GM12878 (cell line): ENCODE measurements around the gene COL4A2. TPM values are rescaled to one million over a fixed set of nuclear protein-coding genes. Genes with fewer than 3 reads are reported as not detected.

Experiments used
- ATAC-seq: fragments of 200-7000 bp; cut with Tn5 transposase; 3 replicates; pipeline ENCODE4 v1.9.1; 2020; ENCODE audit warnings: mild to moderate bottlenecking, moderate library complexity
- BruUV-seq: library from RNA; stranded (reverse); fragments of 400-500 nt; replicated peaks from 2 replicates; lab custom pipeline; 2021; lab: Mats Ljungman, UMichigan
- CTCF ChIA-PET: fragments of 300-600 bp; sonication (Branson Sonifier 250); formaldehyde crosslinking; extraction: SDS; loops from one replicate; lab custom pipeline; 2021; ENCODE audit warnings: inconsistent platforms; lab: Yijun Ruan, JAX
- POLR2A ChIA-PET: fragments of 350-600 bp; formaldehyde crosslinking; extraction: SDS; loops from one replicate; lab custom pipeline; 2021; ENCODE audit warnings: inconsistent platforms; lab: Charles Lee
- RAD21 ChIA-PET: fragments of 300-600 bp; sonication (Branson Sonifier 250); formaldehyde crosslinking; loops from one replicate; lab custom pipeline; 2023; ENCODE audit warnings: antibody characterized with exemption; ENCODE audit not compliant: unreplicated experiment; lab: Charles Lee
- SMC1A ChIA-PET: fragments of 300-600 bp; sonication (Branson Sonifier 250); formaldehyde crosslinking; loops from one replicate; lab custom pipeline; 2023; ENCODE audit not compliant: unreplicated experiment, uncharacterized antibody; lab: Charles Lee
- DNase-seq: peaks from one replicate; pipeline ENCODE4 v3.0.0-alpha.2; 2011; ENCODE audit warnings: low read depth, low spot score
- FAIRE-seq: peaks from 3 replicates; lab custom pipeline; 2011; peaks lifted over from hg19 to GRCh38; lab: Jason Lieb, UNC
- H2AFZ ChIP-seq: 2 replicates; pipeline ENCODE4 v1.6.0; 2011; ENCODE audit warnings: low read depth, low read length, control low read depth; ENCODE audit not compliant: control insufficient read depth
- H3K27ac ChIP-seq: 2 replicates; pipeline ENCODE4 v1.5.1; 2011; ENCODE audit warnings: control low read depth; ENCODE audit not compliant: control insufficient read depth, insufficient read depth
- H3K27me3 ChIP-seq, 2 experiments: replicated peaks in 1 of 2; 2 replicates each; pipeline versions ENCODE4 v1.6.0 to v1.6.1; 2011; ENCODE audit warnings: low read length in 1 of 2; ENCODE audit not compliant: control insufficient read depth in 2 of 2, insufficient read depth in 2 of 2
- H3K36me3 ChIP-seq, 2 experiments: 2 replicates each; pipeline ENCODE4 v1.5.1; 2011; ENCODE audit warnings: low read length in 1 of 2; ENCODE audit not compliant: control insufficient read depth in 2 of 2, insufficient read depth in 2 of 2
- H3K4me1 ChIP-seq: 2 replicates; pipeline ENCODE4 v1.6.1; 2011; ENCODE audit warnings: mild to moderate bottlenecking, low read length, moderate library complexity, mixed read lengths; ENCODE audit not compliant: control insufficient read depth, insufficient read depth
- H3K4me2 ChIP-seq: 2 replicates; pipeline ENCODE4 v1.6.0; 2011; ENCODE audit warnings: control low read depth; ENCODE audit not compliant: control insufficient read depth, insufficient read depth
- H3K4me3 ChIP-seq: fragments of 200-600 bp; sonication (generic); 2 replicates; pipeline ENCODE4 v1.5.1; 2016
- H3K79me2 ChIP-seq: 2 replicates; pipeline ENCODE4 v1.6.0; 2011; ENCODE audit warnings: low read length; ENCODE audit not compliant: control insufficient read depth, insufficient read depth
- H3K9ac ChIP-seq: 2 replicates; pipeline ENCODE4 v1.8.0; 2011; ENCODE audit warnings: low read length, control low read depth, mixed read lengths; ENCODE audit not compliant: control insufficient read depth, insufficient read depth
- H3K9me3 ChIP-seq: replicated peaks from 3 replicates; pipeline ENCODE4 v1.5.1; 2011; ENCODE audit warnings: mild to moderate bottlenecking, low read length; ENCODE audit not compliant: control insufficient read depth, insufficient read depth
- H4K20me1 ChIP-seq: 2 replicates; pipeline ENCODE4 v1.6.0; 2011; ENCODE audit not compliant: control insufficient read depth, insufficient read depth
- CHD2 ChIP-seq: IDR thresholded peaks from 2 replicates; pipeline ENCODE4 v1.6.1; 2011; ENCODE audit warnings: low read depth, low read length, improper control_type of control experiment, borderline replicate concordance
- EP300 ChIP-seq, 2 experiments: fragments of 150-350 bp in 1 of 2; IDR thresholded peaks; 2 replicates each; pipeline ENCODE4 v1.6.1; 2011 to 2012; ENCODE audit warnings: low read depth in 2 of 2, low read length in 2 of 2, borderline replicate concordance in 1 of 2, improper control_type of control experiment in 1 of 2, inconsistent platforms in 1 of 2; ENCODE audit not compliant: control insufficient read depth in 1 of 2
- GATAD2B ChIP-seq: fragments of 450-650 bp; conservative IDR thresholded peaks from 2 replicates; pipeline ENCODE4 v1.6.1; 2017; ENCODE audit warnings: low read depth, mild to moderate bottlenecking, moderate library complexity
- KDM1A ChIP-seq: fragments of 200-600 bp; sonication (generic); IDR thresholded peaks from 2 replicates; pipeline ENCODE4 v1.6.1; 2016; ENCODE audit warnings: borderline replicate concordance
- NBN ChIP-seq: fragments of 450-650 bp; IDR thresholded peaks from 2 replicates; pipeline ENCODE4 v1.6.1; 2016
- NFIC ChIP-seq: IDR thresholded peaks from 2 replicates; pipeline ENCODE4 v1.6.1; 2012; ENCODE audit warnings: low read depth, mild to moderate bottlenecking, inconsistent platforms, low read length, moderate library complexity
- NFXL1 ChIP-seq: fragments of 450-650 bp; IDR thresholded peaks from 2 replicates; pipeline ENCODE4 v1.6.1; 2017; ENCODE audit warnings: antibody characterized with exemption, mild to moderate bottlenecking, borderline replicate concordance
- NFYB ChIP-seq: IDR thresholded peaks from 2 replicates; pipeline ENCODE4 v1.6.1; 2011; ENCODE audit warnings: low read depth, mild to moderate bottlenecking, low read length, improper control_type of control experiment, moderate library complexity; ENCODE audit not compliant: insufficient read depth
- NRF1 ChIP-seq: conservative IDR thresholded peaks from 2 replicates; pipeline ENCODE4 v1.6.1; 2011; ENCODE audit warnings: mild to moderate bottlenecking, low read depth, low read length, improper control_type of control experiment
- PAX5 ChIP-seq: IDR thresholded peaks from 2 replicates; pipeline ENCODE4 v1.6.1; 2011; ENCODE audit warnings: low read depth, low read length, borderline replicate concordance
- POU2F2 ChIP-seq: IDR thresholded peaks from 3 replicates; pipeline ENCODE4 v1.6.1; 2011; ENCODE audit warnings: low read depth, mild to moderate bottlenecking, low read length, borderline replicate concordance
- RUNX3 ChIP-seq: IDR thresholded peaks from 2 replicates; pipeline ENCODE4 v1.6.1; 2012; ENCODE audit warnings: low read length, inconsistent platforms
- TARDBP ChIP-seq: IDR thresholded peaks from 2 replicates; pipeline ENCODE4 v1.6.1; 2016; ENCODE audit warnings: borderline replicate concordance
- ZNF207 ChIP-seq: fragments of 450-650 bp; IDR thresholded peaks from 2 replicates; pipeline ENCODE4 v1.6.1; 2014; ENCODE audit warnings: antibody characterized with exemption, mild to moderate bottlenecking, borderline replicate concordance
- ZNF217 ChIP-seq: fragments of 450-650 bp; IDR thresholded peaks from 2 replicates; pipeline ENCODE4 v1.6.1; 2017; ENCODE audit warnings: antibody characterized with exemption, mild to moderate bottlenecking
- WGBS: methylation state at CpG from one replicate; pipeline ENCODE4 v1.1.6; 2016; ENCODE audit warnings: low lambda C conversion rate; ENCODE audit not compliant: insufficient replicate concordance, insufficient coverage; ENCODE audit errors: missing lambda C conversion rate; 5-methylcytosine and 5-hydroxymethylcytosine counted together
- in situ Hi-C: fragments of 300-500 bp; cut with MboI; formaldehyde crosslinking; loops from 9 replicates; pipeline ENCODE4 v1.14.3; 2018; ENCODE audit warnings: mixed read lengths
- intact Hi-C: fragments of 100-400 bp; cut with micrococcal nuclease; formaldehyde crosslinking; loops from one replicate; pipeline ENCODE4 v1.14.2; 2022; ENCODE audit not compliant: unreplicated experiment
- polyA plus RNA-seq, 11 experiments: library from polyadenylated mRNA; depleted of rRNA in 4 of 11; unstranded in 6 of 11; stranded (reverse) in 5 of 11; fragments of >200 nt; fragmentation: Nextera tagmentation in 4 of 11; fragmentation: Illumina TruSeq in 1 of 11; extraction: Ambion mirVana in 4 of 11; extraction: Trizol in 1 of 11; gene quantifications; 1 replicate in 1 of 11; 2 replicates in 10 of 11; pipeline versions ENCODE4 v1.2.1 to v1.2.3, GENCODE V29; 2011 to 2016; ENCODE audit warnings: inconsistent platforms in 2 of 11, missing spikeins in 2 of 11, low read depth in 1 of 11
- total RNA-seq, 4 experiments: library from RNA; depleted of rRNA in 3 of 4; stranded (reverse); fragments of >200 nt in 3 of 4; fragmentation: Illumina TruSeq in 1 of 4; extraction: Trizol in 1 of 4; gene quantifications; 2 replicates each; pipeline versions ENCODE4 v1.2.1 to v1.2.3, GENCODE V29; 2013 to 2021
- TF ChIP-seq, protein P1 (sequence below): fragments of 450-650 bp; IDR thresholded peaks from 2 replicates; pipeline ENCODE4 v1.6.1; 2016; ENCODE audit warnings: mild to moderate bottlenecking, moderate library complexity, borderline replicate concordance
- TF ChIP-seq, protein P2 (sequence below): fragments of 450-650 bp; IDR thresholded peaks from 2 replicates; pipeline ENCODE4 v1.6.1; 2017; ENCODE audit warnings: mild to moderate bottlenecking

COL4A2 gene
- total and polyA plus RNA-seq, 10 of the 15 experiments (the other 5 are each of a cell fraction or from before 2014, with no cell fraction given) = 0.16 to 1.6 (median 0.62) TPM; not detected in 3

DNA sequence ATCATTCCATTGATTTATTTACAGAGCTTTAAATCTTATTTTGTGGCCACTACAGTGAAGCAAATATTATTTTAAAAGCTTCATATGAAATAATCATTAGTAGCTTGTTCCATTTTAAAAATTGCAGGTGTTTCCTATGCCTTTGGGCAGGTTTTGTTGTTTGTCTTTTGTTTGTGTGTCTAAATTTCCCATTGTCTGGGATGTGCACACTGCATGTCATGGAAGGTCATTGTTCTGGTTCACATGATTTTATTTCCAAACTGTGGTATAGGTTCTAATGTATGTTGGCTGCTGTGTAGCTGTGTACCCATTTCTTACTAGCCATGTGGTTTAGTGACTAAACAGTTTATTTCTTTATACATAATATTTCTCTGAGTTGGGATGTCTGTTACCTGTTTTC lies 65.6 kb downstream of the COL4A2 start (continued):
- TF ChIP-seq, protein P1, sequence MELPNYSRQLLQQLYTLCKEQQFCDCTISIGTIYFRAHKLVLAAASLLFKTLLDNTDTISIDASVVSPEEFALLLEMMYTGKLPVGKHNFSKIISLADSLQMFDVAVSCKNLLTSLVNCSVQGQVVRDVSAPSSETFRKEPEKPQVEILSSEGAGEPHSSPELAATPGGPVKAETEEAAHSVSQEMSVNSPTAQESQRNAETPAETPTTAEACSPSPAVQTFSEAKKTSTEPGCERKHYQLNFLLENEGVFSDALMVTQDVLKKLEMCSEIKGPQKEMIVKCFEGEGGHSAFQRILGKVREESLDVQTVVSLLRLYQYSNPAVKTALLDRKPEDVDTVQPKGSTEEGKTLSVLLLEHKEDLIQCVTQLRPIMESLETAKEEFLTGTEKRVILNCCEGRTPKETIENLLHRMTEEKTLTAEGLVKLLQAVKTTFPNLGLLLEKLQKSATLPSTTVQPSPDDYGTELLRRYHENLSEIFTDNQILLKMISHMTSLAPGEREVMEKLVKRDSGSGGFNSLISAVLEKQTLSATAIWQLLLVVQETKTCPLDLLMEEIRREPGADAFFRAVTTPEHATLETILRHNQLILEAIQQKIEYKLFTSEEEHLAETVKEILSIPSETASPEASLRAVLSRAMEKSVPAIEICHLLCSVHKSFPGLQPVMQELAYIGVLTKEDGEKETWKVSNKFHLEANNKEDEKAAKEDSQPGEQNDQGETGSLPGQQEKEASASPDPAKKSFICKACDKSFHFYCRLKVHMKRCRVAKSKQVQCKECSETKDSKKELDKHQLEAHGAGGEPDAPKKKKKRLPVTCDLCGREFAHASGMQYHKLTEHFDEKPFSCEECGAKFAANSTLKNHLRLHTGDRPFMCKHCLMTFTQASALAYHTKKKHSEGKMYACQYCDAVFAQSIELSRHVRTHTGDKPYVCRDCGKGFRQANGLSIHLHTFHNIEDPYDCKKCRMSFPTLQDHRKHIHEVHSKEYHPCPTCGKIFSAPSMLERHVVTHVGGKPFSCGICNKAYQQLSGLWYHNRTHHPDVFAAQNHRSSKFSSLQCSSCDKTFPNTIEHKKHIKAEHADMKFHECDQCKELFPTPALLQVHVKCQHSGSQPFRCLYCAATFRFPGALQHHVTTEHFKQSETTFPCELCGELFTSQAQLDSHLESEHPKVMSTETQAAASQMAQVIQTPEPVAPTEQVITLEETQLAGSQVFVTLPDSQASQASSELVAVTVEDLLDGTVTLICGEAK = no peak

DNA sequence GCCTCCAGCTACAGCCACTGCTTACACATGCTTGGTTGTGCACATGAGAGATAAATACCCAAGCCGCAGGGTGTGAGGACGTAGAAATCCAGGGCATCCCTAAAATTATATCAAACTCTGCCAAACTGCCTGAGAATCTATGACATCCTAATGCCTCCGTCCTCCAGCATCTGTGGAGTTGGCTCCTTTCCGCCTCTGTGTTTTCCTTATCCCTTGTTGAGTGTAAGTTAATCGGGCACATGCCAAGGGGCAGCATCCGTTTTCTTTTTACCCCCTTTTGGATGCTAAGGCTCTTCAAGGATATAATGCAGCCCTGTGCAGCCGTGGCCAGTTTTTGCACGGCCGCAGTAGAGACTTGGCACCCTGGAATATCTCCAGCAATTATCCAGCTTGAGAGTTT lies 66.5 kb downstream of the COL4A2 start:
- Histone ChIP-seq H3K36me3 (no peaks in the 10 kb centered on the region), H3K27me3 (no peaks in the 10 kb centered on the region), H3K4me2 (no peak overlapping the region), H3K9ac (no peak overlapping the region), H3K9me3 (no peaks in the 10 kb centered on the region), H3K4me1 (no peaks in the 10 kb centered on the region), H3K27ac (no peak overlapping the region), H3K79me2 (no peaks in the 10 kb centered on the region), H3K4me3 (no peak overlapping the region), H4K20me1 (no peaks in the 10 kb centered on the region), H2AFZ (no peak overlapping the region)
- CTCF ChIA-PET = interaction anchor here (0.8 to 5.4 kb wide), 6 partner anchors 11 to 126 kb away, joined by 3 to 31 read pairs (median 4); no protein-coding TSS in a partner anchor
- RAD21 ChIA-PET = interaction anchor here (1.2 to 1.8 kb wide), 2 partner anchors 15 to 70 kb away, joined by 4 to 5 read pairs; no protein-coding TSS in a partner anchor
- BruUV-seq = no TSS peak
- SMC1A ChIA-PET = interaction anchor here (0.9 to 2.0 kb wide), 6 partner anchors 10 to 71 kb away, joined by 3 to 12 read pairs (median 5); no protein-coding TSS in a partner anchor
- POLR2A ChIA-PET = interaction anchor here (0.9 kb wide), 1 partner anchor 11 kb away, joined by 4 read pairs; no protein-coding TSS in a partner anchor
- 36% methylated on average over 9 of the region's 9 CpGs for WGBS
- intact Hi-C loops = loop anchor here (5.0 kb wide), 1 partner anchor 39 kb away; no protein-coding TSS in a partner anchor
- FAIRE-seq = no peak
- DNase-seq = no peak
- in situ Hi-C loops = no loop called here
- ATAC-seq = no peak
- TF ChIP-seq GATAD2B (no peak), RUNX3 (no peak), NFYB (no peak), KDM1A (no peak), CHD2 (no peak), POU2F2 (no peak), PAX5 (no peak), EP300 (IDR thresholded peaks at IDR 0.05; ENCODE audit: borderline replicate concordance in 1 of 2, control insufficient read depth in 1 of 2, low read depth in 2 of 2, low read length in 2 of 2) (no peak), NRF1 (no peak), NFXL1 (no peak), ZNF217 (no peak), NFIC (no peak), TARDBP (no peak), NBN (no peak), ZNF207 (no peak)
- TF ChIP-seq, protein P2, sequence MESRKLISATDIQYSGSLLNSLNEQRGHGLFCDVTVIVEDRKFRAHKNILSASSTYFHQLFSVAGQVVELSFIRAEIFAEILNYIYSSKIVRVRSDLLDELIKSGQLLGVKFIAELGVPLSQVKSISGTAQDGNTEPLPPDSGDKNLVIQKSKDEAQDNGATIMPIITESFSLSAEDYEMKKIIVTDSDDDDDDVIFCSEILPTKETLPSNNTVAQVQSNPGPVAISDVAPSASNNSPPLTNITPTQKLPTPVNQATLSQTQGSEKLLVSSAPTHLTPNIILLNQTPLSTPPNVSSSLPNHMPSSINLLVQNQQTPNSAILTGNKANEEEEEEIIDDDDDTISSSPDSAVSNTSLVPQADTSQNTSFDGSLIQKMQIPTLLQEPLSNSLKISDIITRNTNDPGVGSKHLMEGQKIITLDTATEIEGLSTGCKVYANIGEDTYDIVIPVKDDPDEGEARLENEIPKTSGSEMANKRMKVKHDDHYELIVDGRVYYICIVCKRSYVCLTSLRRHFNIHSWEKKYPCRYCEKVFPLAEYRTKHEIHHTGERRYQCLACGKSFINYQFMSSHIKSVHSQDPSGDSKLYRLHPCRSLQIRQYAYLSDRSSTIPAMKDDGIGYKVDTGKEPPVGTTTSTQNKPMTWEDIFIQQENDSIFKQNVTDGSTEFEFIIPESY = no peak
